ENCODE measurements around the gene PLEKHF1. TPM values are rescaled to one million over a fixed set of nuclear protein-coding genes. Genes with fewer than 3 reads are reported as not detected.

The PLEKHF1 gene
- total RNA-seq, 2 experiments from 2014 or later, result 20.1 to 20.9 TPM

DNA sequence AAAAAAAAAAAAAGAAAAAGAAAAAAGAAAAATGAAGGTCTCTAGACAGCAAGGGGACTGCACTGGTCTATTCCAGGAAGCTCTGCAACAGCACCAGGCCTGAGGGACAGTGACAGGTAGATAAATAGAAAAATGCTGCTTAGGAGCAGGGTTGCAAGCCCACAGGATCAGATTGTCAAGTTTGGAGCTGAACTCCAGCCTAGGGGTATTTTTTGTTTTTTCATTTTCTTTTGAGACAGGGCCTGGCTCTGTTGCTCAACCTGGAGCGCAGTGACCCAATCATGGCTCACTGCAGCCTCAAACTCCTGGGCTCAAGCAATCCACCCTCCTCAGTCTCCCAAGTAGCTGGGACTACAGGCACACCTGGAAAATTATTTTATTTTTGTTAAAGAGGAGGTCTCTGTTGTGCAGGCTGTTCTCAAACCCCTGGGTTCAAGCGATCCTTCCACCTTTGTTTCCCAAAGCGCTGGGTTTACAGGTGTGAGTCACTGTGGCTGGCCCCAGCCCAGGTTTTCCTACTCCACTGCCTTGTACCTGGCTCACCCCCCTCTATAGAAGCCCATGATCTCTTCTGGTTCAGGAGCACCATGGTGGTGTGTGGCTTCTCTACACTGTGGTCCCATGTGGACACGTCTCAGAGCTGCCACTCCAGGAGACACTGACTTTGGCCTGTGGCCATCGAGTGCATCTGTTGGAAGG is 35.3 kb upstream of the PLEKHF1 start:
- CTCF ChIA-PET, result interaction anchor here (0.6 kb wide), 1 partner anchor 10 kb away, joined by 4 read pairs; no protein-coding TSS in a partner anchor
- POLR2A ChIA-PET, result interaction anchor here (0.6 kb wide), 1 partner anchor 17 kb away, joined by 6 read pairs; no protein-coding TSS in a partner anchor

DNA sequence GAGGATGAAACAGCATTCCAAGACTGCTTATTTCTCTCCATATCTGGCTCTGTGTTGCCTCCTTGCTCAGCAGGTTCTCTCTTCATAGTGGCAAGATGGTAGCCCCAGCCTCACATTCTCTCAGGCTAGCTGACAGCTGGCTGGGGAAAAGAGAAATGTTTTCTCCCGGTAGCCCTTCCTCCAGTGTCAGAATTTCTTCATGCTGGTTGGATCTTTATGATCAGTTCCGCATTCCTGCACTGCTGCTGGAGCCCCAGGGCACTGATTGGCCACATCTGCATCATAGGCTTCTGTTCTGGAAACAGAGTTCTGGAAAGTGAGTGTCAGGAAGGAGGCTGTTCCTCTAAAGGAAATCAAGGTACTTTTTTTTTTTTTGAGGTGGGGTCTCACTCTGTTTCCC is 34.6 kb upstream of the PLEKHF1 start:
- ChIA-PET POLR2A (no interaction called here), CTCF (no interaction called here)

DNA sequence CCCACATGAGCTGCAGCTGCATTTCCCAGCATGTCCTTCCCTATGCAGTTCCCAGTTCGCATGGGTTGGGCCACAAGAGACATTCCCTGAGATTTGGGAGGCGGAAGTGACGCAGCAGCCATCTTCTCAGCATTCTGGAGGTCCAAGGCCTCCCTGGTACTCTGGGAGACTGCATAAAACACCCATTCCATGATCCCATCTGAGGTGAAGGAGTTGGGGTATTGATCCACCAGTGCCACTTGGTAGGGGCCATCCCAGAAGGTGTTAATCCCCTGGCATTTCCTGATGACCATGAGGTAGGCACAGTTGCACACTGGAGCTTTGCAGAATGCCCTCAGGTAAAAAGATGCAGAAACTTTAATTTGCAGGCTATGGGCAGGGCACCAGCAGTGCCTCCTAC is 33.8 kb upstream of the PLEKHF1 start:
- CTCF ChIA-PET, result no interaction called here
- POLR2A ChIA-PET, result no interaction called here

DNA sequence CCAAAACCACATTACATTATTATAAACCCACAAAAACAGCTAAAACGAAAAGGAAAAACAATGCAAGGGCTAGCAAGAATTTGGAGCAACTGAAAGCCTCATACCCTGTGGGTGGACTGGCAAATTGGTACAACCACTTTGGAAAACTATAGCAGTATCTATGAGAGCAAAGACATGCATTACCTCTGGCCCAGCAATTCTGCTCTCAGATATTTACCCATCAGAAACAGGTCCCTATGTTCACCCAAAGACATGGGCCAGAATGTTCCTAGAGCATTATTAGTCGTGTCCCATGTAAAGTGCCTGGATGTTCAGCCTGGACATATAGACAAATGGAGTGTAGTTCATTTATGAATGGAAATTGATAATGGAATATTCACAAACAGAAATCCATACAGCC is 31.3 kb upstream of the PLEKHF1 start:
- CTCF ChIA-PET, result no interaction called here
- POLR2A ChIA-PET, result no interaction called here

DNA sequence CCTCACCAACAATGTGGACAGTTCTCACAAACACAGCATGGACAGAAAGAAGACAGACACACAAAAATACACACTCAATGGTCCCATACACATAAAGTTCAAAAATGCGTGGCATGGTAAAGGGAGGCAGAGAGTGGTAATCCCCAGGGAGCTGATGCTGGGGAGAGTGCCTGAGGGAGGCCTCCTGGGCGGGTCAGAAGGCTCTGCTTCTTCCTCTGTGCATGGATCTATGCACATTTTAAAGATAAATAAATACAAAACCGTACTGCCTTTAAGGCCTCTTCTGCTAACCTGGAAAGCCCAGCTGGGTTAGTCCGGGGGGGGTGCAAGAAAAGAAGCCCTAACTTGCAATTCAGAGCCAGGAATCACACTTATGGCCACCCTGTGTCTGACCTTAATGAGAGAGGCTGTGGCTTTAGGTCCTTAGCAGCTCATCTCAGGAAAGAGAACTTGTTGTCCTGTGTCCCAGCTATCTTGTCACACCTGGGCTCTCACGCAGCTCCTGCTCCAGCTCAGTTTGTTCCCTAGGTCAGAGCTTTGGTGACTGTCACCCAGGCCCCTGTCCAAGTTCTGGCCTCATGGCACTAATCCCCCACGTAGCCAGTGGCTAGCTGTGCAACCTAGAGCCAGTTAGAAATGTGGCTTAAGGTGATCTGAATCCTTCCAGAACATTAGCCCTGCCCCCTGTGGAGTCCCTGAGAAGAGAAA is 30.7 kb upstream of the PLEKHF1 start:
- CTCF ChIA-PET, result interaction anchor here (1.6 kb wide), 1 partner anchor 14 kb away, joined by 4 read pairs; no protein-coding TSS in a partner anchor
- POLR2A ChIA-PET, result no interaction called here

DNA sequence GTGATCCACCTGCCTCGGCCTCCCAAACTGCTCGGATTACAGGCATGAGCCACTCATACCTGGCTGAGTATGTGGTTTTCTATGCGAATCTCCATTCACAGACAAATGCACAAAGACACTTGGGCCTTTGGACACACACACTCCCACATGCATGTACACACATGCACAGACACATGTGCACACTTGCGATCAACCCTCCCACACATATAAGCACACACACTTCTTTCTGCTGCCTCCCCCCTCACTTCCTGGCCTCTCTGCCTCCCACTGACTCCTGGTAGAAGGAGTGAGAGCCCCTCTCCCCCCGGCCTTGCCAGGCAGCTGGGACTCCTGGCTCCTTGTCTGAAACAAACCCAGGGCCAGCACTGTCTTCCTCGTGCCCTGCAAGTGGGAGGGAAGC is 29.3 kb upstream of the PLEKHF1 start:
- CTCF ChIA-PET, result interaction anchor here (0.6 to 1.6 kb wide), 2 partner anchors 12 to 15 kb away, joined by 3 to 4 read pairs; no protein-coding TSS in a partner anchor

DNA sequence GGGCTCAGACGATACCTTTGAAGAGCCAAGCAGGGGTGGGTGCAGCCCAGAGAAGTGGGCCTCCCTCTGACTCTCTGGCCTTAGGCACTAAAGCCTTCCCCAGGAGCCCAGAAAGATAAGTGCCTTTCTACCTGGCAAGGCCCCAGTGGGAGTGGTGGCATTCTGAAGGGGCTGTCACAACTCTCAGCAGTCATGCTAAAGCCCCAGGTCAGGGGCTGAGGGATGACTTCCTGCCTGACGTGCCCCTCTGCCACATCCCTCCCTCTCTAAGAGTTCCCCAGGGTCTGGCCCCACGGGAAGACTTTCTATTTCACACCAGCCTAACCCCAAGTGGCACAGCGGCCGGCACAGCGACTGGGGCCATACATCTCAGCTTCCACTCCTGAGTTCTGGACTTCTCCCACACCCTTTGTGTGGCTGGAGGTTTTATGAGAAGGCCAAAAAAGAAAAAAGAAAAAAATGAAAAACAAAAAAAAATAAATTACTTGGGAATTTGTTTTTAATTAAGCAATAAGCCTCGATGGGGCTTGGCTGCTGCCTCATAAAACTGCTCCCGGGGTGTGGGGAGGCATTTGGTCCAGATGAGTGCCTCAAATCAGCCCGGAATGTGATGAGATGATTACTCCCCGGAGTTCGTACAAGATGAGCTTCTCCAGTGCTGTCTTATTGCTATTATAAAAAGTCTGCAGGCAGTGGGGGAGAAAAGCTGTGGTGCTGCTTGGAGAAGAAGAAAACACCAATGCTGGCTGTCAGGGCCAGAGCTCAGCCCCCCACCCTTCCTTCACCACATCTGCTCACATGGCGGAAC is 28.5 kb upstream of the PLEKHF1 start:
- POLR2A ChIA-PET, result no interaction called here

More for the DNA sequence above, 29.3 kb upstream of the PLEKHF1 start:
- POLR2A ChIA-PET, result interaction anchor here (0.9 kb wide), 1 partner anchor 12 kb away, joined by 3 read pairs; no protein-coding TSS in a partner anchor

DNA sequence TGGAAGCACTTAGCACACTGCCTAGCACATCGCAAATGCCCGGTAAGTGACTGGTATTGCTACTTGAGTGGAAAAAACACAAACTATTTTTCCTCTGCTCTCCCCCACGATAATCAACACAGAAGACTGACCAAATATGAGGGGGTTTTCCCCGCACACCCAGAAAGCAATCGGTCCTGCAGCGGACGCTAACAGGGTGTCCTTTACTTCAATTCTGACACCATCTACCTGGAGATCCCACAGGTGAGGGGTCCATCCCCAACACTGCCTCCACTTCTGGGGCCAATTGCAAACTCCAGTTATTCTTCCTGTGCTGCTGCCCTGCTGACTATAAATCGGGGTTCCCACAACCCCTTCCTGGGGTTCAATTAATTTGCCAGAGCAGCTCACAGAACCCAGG is 26.2 kb upstream of the PLEKHF1 start:
- ChIA-PET CTCF (interaction anchor here (0.9 kb wide), 1 partner anchor 27 kb away, joined by 3 read pairs; the partner anchor contains the start of gene PLEKHF1), POLR2A (no interaction called here)

More for the DNA sequence above, 28.5 kb upstream of the PLEKHF1 start:
- CTCF ChIA-PET, result interaction anchor here (0.6 kb wide), 1 partner anchor 12 kb away, joined by 3 read pairs; no protein-coding TSS in a partner anchor

DNA sequence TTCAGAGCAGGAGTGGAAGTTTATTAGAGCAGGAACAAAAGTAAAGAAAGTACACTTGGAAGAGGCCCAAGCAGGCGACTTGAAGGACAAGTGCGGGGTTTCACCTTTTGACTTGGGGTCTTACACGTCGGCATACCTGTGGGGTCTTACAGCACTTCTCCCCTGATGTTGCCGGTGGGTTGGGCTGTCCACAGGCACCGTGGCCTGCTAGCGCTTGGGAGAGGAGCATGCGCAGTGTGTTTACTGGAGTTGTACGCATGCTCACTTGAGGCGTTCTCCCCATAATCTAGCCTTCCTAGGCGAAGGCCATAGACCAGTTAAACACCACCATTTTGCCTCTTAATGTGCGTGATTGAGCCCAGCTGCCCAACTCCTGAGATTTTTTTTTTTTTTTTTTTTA is 25.0 kb upstream of the PLEKHF1 start:
- CTCF ChIA-PET, result no interaction called here

DNA sequence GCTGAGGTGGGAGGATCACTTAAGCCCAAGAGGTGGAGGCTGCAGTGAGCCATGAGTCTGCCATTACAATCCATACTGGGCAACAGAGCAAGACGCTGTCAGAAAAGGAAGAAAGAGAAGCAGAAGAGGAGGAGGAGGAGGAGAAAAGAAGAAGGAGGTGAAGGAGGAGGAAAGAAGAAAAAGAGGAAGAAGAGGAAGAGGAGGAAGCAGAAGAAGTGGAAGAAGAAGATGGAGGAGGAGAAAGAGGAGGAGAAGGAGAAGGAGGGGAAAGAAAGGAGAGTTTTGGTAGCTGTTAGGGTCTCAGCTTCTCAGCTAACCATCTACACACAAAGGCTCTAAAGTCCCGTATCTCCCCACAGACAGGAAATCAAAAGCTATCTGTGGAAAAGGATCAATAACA is 23.7 kb upstream of the PLEKHF1 start:
- ChIA-PET CTCF (no interaction called here), POLR2A (no interaction called here)

More for the DNA sequence above, 25.0 kb upstream of the PLEKHF1 start:
- POLR2A ChIA-PET, result no interaction called here

DNA sequence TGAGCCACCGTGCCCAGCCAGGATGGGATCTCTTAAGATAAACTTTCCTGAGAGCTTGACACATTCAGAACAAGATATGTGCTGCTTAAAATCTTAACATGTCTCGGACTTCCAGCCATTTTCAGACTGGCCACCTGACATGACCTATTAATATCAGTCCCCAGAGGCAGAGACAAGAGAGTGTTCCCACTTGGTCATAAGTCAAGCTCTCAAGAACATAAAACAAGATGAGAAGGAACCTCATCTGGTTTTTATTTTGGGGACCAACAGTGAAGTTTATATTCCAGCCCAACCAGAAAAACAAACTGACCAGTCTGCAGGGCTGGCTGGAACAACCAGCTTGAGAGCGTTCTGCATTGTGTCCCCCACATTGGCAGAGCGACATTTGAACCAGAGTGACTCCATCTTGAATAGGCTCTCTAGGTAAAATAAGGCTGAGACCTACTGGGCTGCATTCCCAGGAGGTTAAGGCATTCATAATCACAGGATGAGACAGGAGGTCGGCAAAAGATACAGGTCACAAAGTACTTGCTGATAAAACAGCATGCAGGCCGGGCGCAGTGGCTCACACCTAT is 21.8 kb upstream of the PLEKHF1 start:
- ChIA-PET CTCF (interaction anchor here (1.0 kb wide), 1 partner anchor 24 kb away, joined by 3 read pairs; no protein-coding TSS in a partner anchor), POLR2A (no interaction called here)

DNA sequence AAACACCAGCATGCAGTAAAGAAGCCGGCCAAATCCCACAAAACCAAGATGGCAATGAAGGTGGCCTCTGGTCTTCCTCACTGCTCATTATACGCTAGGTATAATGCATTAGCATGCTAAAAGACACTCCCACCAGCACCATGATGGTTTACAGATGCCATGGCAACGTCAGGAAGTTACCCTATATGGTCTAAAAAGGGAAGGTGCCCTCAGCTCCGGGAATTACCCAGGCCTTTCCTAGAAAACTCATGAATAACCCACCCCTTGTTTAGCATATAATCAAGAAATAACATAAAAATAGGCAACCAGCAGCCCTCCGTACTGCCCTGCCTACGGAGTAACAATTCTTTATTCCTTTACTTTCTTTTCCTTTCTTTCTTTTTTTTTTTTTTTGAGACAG is 21.1 kb upstream of the PLEKHF1 start:
- POLR2A ChIA-PET, result no interaction called here
- CTCF ChIA-PET, result no interaction called here

DNA sequence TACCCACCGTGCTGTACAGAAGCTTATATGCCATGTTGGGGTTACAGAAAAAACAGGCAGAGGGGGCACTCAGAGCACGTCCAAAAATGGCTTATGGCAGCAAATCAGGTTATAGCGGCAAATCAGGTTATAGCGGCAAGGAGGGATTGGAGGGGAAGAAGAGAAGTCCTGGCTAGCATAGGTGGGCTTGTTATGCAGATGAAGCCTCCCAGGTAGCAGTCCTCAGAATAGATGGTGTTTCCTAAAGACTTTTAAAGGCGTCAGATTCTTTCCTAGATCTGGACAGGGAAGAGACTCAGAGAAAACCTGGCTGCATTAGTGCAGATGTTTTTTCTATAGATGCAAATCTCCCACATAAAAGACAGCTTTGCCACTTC is 19.8 kb upstream of the PLEKHF1 start:
- POLR2A ChIA-PET, result no interaction called here
- CTCF ChIA-PET, result interaction anchor here (1.1 kb wide), 1 partner anchor 18 kb away, joined by 3 read pairs; no protein-coding TSS in a partner anchor

DNA sequence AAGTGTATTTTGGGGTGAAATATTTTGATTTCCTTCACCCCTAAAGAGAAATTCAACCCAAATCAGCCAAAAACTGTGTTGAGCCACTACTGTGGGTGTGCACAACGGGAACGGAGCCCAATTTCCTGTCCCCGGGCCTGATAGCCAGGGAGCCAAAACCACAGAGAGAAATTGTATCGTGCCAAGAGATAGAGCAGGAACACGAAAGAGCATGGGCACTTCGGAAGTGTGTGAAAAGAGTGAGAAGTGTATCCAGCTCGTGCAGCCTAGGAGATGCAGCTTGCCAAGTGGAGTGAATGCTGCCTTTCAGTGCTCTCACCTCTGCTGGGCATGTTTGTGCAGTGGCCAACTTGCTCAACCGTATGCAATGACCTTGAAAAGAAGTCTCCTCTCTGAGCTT is 19.4 kb upstream of the PLEKHF1 start:
- CTCF ChIA-PET, result interaction anchor here (1.1 kb wide), 1 partner anchor 19 kb away, joined by 3 read pairs; no protein-coding TSS in a partner anchor
- POLR2A ChIA-PET, result no interaction called here

DNA sequence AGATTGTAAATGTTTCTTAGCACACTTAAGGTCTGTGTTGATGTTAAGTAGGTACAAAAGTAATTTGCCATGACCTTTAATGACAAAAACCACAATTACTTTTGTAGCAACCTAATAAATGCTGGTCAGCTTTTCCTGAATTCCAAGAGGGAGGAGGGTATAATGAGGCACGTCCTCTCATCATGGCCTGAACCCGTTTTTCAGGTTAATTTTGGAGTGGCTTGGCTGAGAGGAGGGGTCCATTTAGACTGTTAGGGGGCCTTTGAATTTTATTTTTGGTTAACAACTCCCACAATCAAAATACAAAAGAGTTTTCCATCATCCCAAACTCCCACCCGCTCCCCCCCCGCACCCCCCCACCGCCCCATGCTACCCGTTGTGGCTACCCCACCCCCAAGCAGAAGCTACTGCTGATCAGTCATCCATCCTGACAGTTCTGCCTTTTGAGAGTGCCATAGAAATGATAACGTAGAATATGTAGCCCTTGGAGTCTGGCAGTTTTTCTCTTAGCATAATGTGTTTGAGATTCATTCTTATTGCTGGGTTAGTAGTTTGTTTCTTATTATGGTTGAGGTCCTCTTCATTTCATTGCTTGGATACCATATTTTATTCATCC is 14.4 kb upstream of the PLEKHF1 start:
- ChIA-PET CTCF (no interaction called here), POLR2A (no interaction called here)

DNA sequence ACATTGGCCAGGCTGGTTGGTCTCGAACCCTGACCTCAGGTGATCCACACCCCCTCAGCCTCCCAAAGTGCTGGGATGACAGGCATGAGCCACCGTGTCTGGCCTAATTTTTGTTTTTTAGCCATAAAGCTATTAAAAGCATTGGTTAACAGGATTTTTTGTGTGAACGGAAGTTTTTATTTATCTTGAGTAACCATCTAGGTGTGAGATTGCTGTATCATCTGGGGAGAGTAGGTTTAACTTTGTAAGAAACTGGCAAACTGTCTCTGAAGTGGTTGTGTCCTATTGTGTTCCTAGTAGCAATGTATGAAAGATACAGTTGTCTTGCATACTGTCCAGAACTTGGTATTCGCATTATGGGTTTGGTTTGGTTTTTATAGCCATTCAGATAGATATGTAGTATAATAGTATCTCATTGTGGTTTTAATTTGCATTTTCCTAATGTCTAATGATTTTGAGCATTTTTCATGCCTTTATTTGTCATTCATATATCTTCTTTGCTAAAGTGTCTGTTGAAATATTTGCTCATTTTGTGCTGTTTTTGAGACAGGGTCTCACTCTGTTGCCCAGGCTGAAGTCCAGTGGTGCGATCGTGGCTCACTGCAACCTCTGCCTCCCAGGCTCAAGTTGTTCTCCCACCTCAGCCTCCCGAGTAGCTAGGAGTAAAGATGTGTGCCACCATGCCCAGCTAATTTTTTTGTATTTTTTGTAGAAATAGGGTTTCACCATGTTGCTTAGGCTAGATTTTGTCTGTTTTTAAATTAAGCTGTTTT is 13.5 kb upstream of the PLEKHF1 start:
- CTCF ChIA-PET, result interaction anchor here (0.6 kb wide), 1 partner anchor 9 kb away, joined by 4 read pairs; no protein-coding TSS in a partner anchor
- POLR2A ChIA-PET, result no interaction called here

DNA sequence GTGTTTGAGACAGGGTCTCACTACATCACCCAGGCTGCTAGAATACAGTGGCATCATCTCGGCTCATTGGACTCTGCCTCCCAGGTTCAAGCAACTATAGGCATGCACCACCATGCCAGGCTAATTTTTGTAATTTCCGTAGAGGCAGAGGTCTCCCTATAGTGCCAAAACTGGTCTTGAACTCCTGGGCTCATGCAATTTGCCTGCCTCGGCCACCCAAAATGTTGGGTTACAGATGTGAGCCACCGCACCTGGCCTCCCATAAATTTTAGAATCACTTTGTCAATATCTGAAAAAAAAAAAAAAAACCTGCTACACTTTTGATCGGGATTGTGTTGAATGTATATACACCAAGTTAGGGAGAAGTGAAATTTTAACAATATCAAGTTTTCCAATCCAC is 11.9 kb upstream of the PLEKHF1 start:
- ChIA-PET CTCF (no interaction called here), POLR2A (no interaction called here)

DNA sequence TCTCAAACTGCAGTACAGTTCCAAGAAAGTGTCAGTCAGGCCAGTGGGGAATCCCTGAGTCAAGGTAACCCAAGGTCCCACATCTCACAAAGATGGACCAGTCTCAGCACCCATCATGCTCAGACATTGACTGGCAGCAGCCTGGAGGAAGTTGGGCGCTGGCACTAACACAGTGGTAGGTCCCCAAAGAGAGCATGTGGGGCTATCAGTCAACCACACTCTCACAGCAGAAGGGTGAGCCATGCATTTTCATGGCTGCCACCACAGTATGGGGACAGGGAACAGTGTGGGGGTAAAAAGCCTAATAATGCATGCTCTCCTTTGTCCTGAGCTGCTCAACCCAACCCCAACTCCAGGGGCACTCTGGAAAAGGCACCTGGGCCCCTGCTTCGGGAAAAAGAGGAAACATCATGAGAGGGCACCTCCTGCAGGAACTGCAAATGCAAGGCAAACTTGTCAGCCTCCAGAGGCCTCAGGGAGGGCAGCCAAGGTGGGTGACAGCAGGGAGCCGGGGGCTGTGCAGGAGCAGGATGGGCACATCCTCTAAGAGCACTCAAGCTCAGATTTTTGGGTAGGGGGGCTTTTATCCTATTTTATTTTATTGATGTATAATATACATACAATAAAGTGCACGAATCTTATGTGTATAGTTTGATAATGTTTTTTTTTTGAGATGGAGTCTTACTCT is 9.5 kb upstream of the PLEKHF1 start:
- CTCF ChIA-PET, result no interaction called here

More for the DNA sequence above, 9.5 kb upstream of the PLEKHF1 start:
- POLR2A ChIA-PET, result interaction anchor here (0.7 kb wide), 1 partner anchor 287 kb away, joined by 3 read pairs; no protein-coding TSS in a partner anchor

Measured in activated CD8-positive, alpha-beta memory T cell treated with anti-CD3 and anti-CD28 coated beads for 36 hours (primary cell).